GM12872 (cell line): ENCODE data around the gene SLC39A1.

Experiments
- CTCF ChIP-seq: IDR thresholded peaks from 3 replicates; pipeline ENCODE4 v1.5.1; 2011; ENCODE audit warnings: low read depth, mild to moderate bottlenecking, low read length, moderate library complexity; ENCODE audit not compliant: insufficient read depth

The SLC39A1 gene

GRCh38 chr1:153959454-153959853, 3.9 kb downstream of the SLC39A1 start:
- TF ChIP-seq CTCF, result no peak

- no peak for TF ChIP-seq CTCF
Measured at GRCh38 chr1:153958961-153959260, 4.4 kb downstream of the SLC39A1 start.

GRCh38 chr1:153958111-153958960, 5.0 kb downstream of the SLC39A1 start, which contains the start of gene CRTC2:
Gene CRTC2 (minus strand): TSS chr1:153958612. CDS start chr1:153958497, 115 bp downstream.
- no peak for TF ChIP-seq CTCF

DNA sequence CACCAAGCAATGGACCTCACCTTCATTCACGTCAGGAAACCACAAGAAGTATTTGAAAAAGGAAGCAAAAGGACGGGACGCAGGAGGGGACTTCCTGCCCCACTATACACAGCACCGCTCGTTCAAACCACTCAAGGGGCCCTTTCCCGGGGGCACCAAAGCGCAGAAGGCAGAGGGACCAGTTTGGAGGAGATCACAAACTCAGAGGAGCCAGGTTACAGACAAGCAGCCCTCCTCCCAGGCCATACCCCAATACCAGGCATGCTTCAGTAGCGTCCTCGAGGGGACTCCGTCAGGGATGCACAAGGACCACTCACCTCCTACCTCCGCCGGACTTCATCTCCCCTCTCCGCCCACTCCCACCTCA, 5.6 kb downstream of the SLC39A1 start:
- no peak for TF ChIP-seq CTCF

GRCh38 chr1:153956997-153957715, 6.2 kb downstream of the SLC39A1 start:
- TF ChIP-seq CTCF, result no peak

GRCh38 chr1:153954826-153955225, 8.5 kb downstream of the SLC39A1 start:
- TF ChIP-seq CTCF, result no peak

- no peak for TF ChIP-seq CTCF
Measured at GRCh38 chr1:153953859-153954365, 9.4 kb downstream of the SLC39A1 start.
